Fibroblast of peridontal ligament (primary cell): ENCODE measurements around the gene SLC29A3.

ENCODE experiments used
- DNase-seq: peaks from one replicate; pipeline ENCODE4 v3.0.0-alpha.2; 2010; ENCODE audit errors: extremely low read depth

SLC29A3 gene

DNA sequence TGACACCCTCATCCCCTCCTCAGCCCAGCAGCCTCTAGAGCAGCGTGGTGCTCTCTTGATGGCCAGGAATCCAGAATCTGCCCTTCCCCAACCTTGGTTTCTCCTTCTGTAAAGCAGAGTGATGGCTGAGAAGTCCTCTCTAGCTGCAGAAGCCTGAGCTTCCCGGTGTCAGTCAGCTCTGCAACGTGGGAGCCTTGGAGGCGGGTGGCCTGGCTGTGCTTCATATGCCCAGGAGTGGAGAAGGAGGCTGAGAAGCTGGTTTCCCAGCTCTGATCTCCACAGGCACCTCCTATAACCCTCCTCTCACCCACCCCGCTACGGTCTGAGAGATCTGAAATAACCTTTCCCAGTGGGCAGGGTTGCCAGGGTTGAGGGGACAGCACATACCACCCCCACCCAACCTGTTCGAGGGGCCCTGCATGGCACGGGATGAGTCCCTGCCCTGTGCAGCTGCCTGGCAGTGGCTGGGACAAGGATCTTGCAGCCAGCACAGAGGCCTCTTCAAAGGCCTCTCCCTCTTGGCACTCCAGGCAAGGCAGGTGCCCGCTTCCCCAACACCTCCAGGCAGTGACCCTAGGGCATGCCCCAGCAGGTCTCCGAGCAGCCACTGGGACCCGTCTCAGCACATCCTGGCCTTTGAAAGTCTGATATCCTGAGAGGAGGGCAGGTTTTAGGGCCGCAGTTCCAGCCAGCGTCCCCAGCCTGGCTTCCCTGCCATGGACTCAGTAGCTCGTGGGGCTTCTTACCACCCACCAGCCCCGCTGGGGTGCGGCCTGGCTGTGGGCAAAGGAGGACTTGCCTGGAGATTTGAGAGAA is 18.3 kb upstream of the SLC29A3 start:
- no peak for DNase-seq

DNA sequence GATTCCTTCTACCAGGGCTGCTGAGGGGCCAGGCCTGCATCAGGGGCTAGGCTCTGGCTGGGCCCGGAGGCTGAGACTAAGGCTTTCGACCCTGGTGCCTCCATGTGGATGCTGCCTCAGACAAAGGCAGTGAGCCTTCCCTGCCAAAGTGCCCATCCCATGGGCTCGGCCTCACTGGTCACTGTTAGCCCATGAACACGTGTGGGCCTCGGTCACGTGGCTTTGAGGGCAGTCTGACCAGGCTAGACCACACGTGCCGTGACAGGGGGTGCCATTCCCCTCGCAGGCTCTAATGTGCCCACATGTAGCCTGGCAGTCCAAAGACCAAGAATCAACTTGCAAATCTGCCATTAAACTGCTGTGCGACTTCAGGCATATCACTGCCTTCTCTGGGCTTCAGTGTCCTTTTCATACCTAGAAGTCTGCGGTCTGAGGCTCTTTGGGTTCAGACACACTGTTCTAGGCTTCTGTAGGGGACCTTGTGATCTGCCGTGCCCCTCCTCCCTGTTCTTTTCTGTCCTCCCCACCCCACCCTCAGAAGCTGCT is 17.6 kb upstream of the SLC29A3 start:
- DNase-seq: no peak

DNA sequence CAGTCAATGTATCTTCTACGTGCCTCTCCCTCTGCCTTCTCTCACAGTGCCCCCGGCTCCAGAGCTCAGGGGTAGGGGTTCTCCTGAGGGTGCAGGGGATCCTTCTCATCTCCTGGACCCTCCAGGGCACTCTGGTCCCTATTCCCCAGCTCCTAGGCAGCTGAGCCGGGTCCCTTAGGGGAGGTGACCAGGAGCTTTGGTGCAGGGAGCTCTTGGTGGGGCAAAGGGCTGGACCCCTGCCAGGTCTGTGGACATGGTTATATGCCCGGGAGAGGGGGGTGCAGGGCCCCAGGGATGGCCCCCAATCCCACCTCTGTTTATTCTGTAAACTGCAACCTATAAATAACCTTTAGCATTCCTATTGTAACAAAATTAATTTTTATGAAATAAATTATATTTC is 16.6 kb upstream of the SLC29A3 start:
- DNase-seq: no peak

DNA sequence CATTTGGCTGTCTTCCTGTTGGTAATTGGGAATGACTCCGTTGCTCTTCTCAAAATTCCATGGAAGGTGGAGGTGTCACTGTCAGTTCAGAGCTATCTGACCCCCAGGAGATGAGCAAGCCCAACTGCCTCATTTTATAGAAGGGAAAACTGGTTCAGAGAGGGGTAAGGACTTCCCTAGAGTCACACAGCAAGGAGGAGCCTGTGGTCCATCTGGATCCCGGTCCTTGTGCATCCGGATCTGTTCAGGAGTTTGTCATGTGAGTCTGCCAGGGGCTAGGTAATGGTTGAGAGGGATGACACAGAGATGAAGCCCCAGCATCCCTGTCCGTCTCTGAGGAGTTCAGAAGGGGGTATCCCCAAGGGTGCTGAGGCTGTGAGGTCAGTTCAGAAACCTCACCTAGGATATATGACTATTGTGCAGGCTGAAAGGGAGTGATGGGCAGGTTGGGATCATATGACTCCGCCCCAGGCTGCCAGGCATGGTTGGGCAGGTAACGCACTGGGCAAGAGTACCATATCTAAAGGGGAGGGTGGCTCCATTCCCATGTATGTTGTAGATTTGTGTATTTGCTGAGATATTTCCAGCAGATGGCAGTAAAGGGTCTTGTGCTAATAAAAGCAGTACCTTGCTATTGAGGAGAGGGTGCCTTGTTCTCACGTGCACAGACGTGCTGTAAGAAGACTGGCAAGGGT is 16.0 kb upstream of the SLC29A3 start:
- peak; percentile 61 for DNase-seq

DNA sequence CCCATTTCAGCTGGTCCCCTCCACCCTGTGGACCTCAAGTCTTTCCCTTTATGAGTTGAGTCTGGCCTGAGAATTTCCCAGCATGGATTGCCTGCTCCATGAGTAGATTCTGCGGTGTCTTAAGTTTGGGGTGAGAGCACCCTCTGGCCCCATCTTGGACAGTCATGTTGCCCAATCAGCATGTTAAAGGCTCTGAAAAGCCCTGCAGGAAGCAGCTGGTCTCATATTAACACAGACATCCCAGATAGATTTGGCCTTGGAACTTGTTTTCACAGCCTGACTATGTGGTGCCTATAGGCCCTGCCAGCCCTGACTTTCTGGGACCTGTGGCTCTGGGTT is 15.5 kb upstream of the SLC29A3 start:
- no peak for DNase-seq

DNA sequence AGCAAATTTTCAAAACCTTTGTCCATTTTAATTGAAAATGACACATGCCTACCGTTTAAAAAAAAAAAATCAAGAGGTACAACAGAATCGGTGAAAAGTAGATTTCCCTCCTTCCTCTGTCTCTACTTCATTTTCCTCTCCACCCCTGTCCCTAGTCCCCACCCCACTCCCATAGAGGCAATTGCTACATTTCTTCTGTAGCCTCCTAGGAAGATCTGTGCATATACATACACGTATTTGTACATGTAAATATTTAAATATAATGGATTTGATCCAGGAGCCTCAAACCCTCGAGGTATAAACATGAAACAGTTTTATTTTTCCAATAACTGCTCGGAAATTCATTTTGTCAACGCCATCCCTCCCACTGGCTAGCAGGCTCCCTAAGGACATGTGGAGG is 14.1 kb upstream of the SLC29A3 start:
- DNase-seq: no peak

DNA sequence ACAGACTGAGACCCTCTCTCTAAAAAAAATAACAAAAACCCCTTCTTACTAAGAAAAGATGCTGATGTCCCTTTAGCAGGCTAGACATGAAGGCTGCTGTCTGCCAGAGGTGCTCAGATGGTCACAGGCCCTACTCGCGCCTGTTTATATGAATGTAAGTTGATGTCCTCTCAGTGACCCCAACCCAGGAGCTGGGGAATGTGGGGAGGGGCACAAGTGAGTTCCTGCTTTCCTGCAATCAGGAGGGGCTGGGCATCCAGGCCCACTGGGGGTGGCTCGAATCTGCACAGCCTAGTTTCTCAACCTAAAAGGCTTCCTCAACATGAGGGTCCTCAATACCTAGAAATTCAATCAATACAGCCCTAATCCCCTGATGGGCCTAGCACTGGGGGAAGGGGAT is 12.1 kb upstream of the SLC29A3 start:
- DNase-seq: no peak

DNA sequence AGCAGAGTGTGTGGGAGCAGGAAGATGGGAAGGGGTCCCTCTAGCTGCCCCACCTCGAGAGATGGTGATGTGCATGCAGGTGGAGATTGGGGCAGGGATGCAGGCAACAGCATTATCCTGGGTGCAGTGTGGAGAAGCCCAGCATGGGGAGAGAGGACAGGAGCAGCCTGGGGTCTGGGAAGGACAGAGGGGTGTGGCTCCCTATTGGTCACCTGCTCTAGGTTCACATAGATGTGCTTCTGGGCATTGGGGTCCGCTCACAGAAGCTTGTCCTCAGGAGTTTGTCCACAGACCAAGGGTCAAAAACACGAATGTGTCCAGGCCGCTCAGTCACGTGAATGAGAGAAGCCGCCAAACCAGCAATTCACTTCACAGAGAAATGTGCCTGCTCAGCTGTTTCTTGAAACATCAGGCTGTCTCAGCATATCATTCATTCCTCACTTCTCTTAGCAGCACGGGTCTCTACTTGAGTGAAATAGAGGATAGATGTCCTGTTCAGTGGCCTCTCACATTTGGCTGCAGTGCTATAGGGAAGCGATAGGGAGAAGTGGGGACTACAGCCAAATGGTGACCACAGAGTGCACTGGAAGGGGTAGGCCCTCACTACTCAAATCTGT is 11.5 kb upstream of the SLC29A3 start:
- DNase-seq: no peak

DNA sequence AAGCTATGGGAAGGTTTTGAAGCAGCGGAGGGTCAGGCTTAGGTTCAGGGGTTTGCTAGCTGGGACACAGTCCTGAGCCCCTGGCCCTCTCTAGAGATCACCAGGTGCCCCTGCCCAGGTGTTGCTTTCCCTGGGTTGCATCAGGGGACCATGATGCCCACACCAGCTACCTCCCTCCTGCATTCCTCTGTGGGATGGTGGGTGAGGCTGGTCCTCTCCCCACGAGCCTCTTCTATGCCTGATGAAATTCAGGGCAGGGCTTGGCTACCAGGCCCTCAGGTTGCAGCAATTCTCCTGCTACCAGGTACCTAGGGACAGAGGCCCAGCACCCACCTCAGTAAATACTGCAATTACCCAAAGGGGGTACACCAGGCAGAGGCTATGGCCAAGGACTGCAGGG is 10.8 kb upstream of the SLC29A3 start:
- no peak for DNase-seq

DNA sequence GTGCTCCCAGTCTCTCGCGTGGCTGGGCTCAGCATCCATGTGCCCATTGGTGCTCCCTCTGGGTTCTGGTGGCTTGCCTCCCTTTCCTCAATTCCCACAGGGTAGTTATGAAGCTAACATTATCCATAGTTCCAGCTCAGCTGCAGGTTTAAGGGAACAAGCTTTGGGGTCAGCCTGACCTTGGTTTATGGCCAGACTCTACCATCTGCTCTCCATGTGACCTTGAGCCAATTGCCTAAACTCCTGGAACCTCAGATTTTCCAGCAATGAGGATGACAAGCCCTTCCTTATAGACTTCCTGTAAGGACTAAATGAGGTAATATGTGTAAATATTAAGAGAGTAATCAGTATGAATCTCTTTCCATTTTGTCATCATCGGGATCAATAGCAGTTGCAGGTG is 10.1 kb upstream of the SLC29A3 start:
- DNase-seq: no peak

DNA sequence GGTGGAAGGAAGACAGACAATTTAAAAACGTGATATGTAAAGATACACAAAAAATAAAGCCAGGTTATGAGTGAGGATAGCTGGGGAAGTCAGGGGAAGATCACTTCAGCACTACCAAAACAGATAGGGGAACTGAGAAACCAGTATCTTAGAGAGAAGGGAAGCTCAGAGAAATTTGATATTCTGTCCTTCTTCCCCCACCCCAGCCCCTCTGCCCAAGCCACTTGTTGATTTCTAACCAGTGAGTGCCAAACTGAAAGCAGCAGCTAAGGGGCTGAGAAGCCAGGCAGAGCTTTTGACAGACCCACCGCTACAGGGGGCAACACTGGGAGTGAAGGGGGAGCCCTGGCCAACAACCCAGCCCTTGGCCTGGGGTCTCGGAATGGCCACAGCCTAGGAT is 9.1 kb upstream of the SLC29A3 start:
- DNase-seq: no peak

DNA sequence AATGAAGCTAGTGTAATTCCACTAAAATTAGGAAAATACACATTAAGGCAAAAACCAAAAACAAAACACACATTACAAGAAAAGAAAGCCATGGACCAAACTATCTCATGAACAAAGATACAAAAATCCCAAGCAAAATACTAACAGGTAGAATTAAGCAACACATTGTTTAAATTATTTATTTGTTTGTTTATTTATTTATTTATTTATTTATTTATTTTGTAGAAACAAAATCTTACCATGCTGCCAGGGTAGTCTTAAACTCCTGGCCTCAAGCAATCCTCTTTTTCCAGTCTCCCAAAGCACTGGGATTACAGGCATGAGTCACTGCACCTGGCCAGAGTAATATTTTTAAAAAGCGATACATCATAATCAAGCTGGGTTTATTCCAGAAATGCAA is 6.8 kb upstream of the SLC29A3 start:
- no peak for DNase-seq

DNA sequence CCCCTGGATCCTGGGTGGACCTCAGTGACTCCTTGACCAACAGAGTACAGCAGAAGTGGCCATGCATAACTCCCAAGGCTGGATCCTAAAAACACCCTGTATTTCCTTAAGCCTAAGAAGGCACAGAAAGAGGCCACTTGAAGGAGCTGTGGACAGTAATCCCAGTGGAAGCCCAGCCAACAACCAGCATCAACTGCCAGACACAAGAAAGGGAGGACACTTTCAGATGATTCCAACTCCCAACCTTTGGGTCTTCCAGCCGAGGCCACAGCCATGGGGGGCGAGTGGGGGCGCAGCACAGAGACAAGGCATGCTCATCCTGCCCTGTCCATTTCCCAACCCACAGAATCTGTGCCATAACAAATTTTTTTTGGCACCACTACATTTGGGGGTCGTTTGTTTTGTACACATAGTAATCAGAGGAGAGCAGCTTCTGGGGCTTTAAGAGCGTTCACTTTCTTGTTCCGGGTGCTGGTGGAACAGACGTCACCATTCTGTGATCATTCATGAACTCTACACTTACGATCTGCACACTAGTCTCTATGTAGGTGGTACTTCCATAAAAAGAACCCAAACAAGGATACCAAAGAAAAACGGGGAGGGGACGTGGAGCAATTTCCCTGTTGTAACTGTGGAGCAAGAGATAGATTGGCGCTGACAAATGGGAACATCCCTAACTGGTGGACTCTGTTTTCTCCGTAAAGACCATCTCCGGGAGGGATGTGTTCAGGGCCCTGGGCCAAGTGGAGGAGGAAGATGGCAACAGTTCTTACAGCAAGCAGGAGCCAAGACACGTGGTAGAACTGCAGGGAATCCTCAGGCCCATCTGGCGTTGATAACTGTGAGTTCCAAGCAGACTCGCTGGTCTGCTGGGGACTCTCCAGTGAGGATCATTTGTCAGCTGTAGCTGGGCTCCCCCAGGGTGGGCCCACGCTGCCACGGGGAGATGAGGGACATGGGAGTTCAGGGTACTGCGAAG is 6.0 kb upstream of the SLC29A3 start:
- DNase-seq: peak; percentile 80

DNA sequence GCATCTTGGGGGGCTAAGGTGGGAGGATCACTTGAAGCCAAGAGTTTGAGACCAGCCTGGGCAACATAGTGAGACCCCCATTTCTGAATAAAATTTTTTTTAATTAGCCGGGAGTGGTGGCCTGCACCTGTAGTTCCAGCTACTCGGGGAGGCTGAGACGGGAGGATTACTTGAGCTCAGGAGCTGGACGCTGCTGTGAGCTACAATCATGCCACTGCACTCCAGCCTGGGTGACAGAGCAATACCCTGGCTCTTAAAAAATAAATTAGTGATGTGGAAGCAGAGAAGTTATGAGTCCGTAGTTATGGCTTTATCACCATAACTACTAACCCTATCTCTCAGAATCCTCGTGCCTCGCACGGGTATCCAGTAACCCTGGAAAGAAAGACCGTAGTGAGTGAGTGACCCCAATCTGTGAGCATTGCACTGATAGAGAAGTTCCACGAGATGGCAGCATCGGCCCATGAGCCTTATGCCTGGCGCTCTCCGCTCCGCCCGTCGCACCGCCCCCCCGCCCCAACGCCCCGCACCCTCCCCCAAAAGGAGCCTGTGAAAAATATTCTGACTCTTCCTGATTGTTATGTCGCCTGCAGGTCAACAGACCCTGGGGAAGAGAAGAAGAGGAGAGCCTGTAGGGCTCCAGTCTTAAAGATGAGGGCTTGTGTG is 4.9 kb upstream of the SLC29A3 start:
- DNase-seq: peak; percentile 56

DNA sequence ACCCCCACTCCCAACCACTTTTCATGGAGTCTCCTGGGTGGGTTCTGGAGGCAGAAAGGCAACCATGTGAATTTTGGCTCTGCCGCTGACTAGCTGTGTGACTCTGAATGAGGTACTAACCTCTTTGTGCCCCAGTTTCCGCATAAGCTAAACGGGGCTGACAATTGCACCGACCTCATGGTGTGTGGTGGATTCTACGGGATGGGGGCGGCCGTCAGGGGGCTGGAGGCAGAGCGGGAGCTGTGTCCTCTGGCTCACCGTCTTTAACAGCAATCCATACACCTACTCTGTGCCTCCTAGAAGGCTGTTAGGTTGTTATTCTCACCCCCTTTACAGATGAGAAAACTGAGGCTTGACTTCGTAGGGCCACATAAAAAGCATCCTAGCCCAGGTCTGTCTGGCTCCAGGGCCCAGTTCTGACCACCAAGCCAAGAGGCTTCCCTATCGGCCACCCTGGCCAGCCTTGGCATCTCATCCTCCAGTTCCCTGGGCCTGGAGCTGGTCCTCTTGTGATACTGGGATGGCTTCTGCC is 4.3 kb upstream of the SLC29A3 start:
- no peak for DNase-seq

DNA sequence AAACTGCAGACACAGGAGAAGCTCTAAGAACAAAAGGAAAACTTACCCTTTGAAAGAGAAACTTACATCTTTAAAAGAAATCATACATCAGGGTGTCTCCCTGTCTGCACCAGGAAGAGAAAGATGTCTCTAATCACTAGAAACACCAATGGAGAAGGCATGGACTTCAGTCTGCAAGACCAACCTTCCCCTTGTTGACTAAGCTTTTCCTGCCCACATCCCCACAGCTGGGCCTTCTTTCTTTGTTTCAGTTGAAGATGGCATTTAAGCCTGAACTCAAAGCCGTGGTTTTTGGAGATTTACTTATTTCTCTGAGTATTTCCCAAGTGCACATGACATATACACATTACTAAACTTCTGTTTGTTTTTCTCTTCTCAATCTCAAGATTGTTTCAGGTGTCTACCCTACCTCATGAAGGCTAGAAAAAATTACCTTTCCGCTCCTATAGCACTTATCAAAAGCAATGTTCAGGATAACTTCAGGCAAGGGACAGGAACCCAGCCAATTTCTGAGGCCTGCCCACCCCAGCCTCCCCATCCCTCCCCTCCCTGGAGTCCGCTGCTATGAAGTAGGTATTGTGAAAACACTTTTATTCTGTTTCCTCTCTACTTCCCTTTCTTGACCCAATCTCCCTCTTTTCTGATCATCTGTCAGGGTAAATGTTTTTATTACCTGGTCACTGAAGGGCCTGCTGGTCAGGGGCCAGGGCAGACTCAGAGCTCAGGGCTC is 2.8 kb upstream of the SLC29A3 start:
- DNase-seq: peak; percentile 20

DNA sequence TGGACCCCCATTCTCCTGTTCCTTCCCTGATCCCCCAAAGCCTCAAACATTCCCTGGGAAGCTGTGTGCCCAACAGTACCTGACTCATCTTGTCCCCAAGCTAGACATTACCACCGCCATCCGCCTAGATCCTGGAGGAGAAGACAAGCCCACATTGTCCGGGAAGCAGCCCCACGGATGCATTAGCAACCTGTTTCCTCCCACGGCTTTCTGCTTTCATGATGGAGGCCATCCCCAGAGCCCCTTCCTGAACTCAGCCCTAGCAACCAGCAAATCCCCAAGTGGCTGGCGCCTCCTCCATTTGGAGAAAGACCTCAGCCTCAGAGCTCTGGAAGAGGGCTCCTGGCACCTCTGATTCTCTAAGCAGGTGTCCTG is 2.3 kb upstream of the SLC29A3 start:
- no peak for DNase-seq

DNA sequence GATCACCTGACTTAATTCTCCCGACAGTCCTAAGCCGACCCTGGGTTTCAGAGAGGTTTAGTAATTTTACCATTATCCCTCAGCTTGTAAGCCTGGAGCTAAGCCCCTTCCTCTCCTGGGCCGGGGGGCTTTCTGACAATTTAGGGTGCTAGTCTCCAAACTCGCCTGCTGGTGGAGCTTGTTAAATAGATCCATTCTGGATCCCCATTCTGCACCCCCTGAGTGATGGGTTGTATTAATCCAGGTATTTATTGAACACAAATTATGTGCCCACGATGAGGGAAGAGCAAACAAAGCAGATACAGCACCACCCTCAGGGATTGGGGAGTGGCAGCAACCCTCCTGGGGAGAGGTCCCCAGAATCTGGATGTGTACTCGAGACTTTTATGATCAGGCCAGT is 1.3 kb upstream of the SLC29A3 start:
- DNase-seq: no peak

DNA sequence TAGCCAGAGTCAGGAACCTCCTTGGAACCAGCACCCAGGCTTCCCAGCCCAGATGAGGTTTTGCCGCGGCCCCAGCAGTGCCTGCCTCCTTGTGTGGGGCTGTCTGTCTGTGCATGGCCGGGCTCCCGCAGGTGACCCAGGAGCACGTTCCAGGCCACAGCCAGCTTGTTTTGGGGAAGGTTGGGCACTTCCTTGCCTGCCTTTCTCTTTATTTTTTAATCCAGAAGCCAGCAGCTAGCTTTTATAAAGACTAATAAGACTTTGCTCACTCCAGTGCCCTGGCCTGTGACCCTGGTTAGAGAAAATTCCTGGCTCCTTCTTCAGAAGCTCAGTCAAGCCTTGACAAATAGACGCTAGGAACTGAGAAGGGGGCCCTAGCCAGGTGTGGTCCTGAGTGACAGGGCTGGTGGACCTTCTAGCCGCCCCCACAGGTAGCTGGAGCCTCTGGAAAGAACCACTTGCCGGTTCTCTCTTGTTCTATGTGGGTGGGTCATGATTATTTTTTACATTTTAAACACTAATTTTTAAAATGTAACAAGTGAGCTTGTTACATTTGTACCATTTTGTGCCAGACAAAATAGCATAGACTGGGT is 837 bp downstream of the SLC29A3 start:
- DNase-seq: no peak

DNA sequence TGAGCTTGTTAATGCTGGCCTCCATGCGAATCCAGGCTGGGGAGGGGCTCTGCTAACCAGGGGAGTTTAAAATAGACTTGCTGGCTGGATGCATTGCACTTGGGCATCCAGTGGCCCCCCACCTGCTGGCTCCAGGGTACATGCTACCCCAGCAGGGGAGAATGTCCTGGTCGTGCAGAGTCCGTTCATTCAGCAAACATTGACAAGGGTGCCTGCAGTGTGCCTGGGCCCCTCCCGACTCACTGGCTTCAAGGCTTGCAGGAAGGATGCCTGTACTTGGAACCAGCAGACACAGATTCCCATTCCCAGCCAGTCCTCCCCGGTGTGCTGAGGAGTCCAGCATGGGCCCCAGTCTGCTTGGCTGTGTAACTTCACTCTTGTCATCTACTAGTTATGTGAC is 1.5 kb downstream of the SLC29A3 start:
- no peak for DNase-seq
